B cell (primary cell): ENCODE data around the gene NRG2. TPM values are rescaled to one million over a fixed set of nuclear protein-coding genes. Genes with fewer than 3 reads are reported as not detected.

Experiments used
- ATAC-seq: fragments of 200-7000 bp; cut with Tn5 transposase; one replicate; pipeline ENCODE4 v1.10.0; 2021; ENCODE audit warnings: low read depth, mild to moderate bottlenecking, moderate number of reproducible peaks, moderate library complexity
- CTCF ChIA-PET: fragments of 350-600 bp; sonication (Branson Sonifier 250); formaldehyde crosslinking; loops from one replicate; lab custom pipeline; 2021; ENCODE audit warnings: antibody characterized with exemption, inconsistent platforms; lab: Charles Lee
- POLR2A ChIA-PET: fragments of 350-600 bp; sonication (Branson Sonifier 250); formaldehyde crosslinking; loops from one replicate; lab custom pipeline; 2021; ENCODE audit warnings: antibody characterized with exemption; lab: Charles Lee
- DNase-seq: peaks from one replicate; pipeline ENCODE4 v3.0.0; 2013
- H2AFZ ChIP-seq: 2 replicates; pipeline ENCODE4 v1.6.1; 2012; ENCODE audit warnings: mild to moderate bottlenecking, low read depth, low read length; ENCODE audit not compliant: insufficient read depth, poor library complexity, severe bottlenecking
- H3K27ac ChIP-seq, 2 donors: 1 replicate in 1 of 2; 2 replicates in 1 of 2; pipeline ENCODE4 v1.5.1; 2012 to 2013; ENCODE audit warnings: low read length in 2 of 2, mild to moderate bottlenecking in 2 of 2, moderate library complexity in 1 of 2
- H3K27me3 ChIP-seq, 4 experiments: fragments of 200-600 bp in 1 of 4; sonication (generic) in 1 of 4; replicated peaks in 1 of 4; 1 replicate in 2 of 4; 2 replicates in 2 of 4; pipeline versions ENCODE4 v1.6.1 to v1.7.0; 2013 to 2016; ENCODE audit warnings: low read length in 3 of 4, mild to moderate bottlenecking in 2 of 4, mixed read lengths in 1 of 4, moderate library complexity in 1 of 4; ENCODE audit not compliant: insufficient read depth in 4 of 4, control insufficient read depth in 3 of 4; ENCODE audit errors: control extremely low read depth in 1 of 4
- H3K36me3 ChIP-seq, 2 experiments: replicated peaks in 1 of 2; 1 replicate in 1 of 2; 2 replicates in 1 of 2; pipeline versions ENCODE4 v1.6.1 to v1.7.1; 2013; ENCODE audit warnings: low read length in 1 of 2; ENCODE audit not compliant: insufficient read depth in 2 of 2, control insufficient read depth in 1 of 2; ENCODE audit errors: control extremely low read depth in 1 of 2, extremely low read depth in 1 of 2
- H3K4me1 ChIP-seq, 2 donors: fragments of 200-600 bp in 1 of 2; sonication (generic) in 1 of 2; 1 replicate in 1 of 2; 2 replicates in 1 of 2; pipeline versions ENCODE4 v1.5.1 to v1.6.1; 2013 to 2017; ENCODE audit warnings: low read length in 2 of 2; ENCODE audit not compliant: control insufficient read depth in 2 of 2, insufficient read depth in 2 of 2
- H3K4me2 ChIP-seq: replicated peaks from 2 replicates; pipeline ENCODE3; 2012; ENCODE audit warnings: mild to moderate bottlenecking, low read depth, low read length; ENCODE audit not compliant: poor library complexity, severe bottlenecking
- H3K4me3 ChIP-seq, 5 experiments: fragments of 200-600 bp in 1 of 5; sonication (generic) in 1 of 5; 1 replicate in 3 of 5; 2 replicates in 2 of 5; pipeline versions ENCODE4 v1.5.1 to v1.7.0; 2011 to 2016; ENCODE audit warnings: low read length in 4 of 5, mild to moderate bottlenecking in 4 of 5, low read depth in 2 of 5, control low read depth in 1 of 5, moderate library complexity in 1 of 5; ENCODE audit not compliant: insufficient read depth in 1 of 5; ENCODE audit errors: control extremely low read depth in 1 of 5, extremely low read depth in 1 of 5
- H3K79me2 ChIP-seq: fragments of 200-600 bp; sonication (generic); one replicate; pipeline ENCODE4 v1.6.0; 2016; ENCODE audit warnings: low read length; ENCODE audit not compliant: control insufficient read depth, insufficient read depth
- H3K9ac ChIP-seq: fragments of 200-600 bp; sonication (generic); 2 replicates; pipeline ENCODE4 v1.6.1; 2017; ENCODE audit warnings: mild to moderate bottlenecking, low read length, moderate library complexity
- H3K9me3 ChIP-seq, 3 donors: one replicate each; pipeline versions ENCODE4 v1.6.1 to v1.7.1; 2013; ENCODE audit warnings: low read length in 2 of 3; ENCODE audit not compliant: control insufficient read depth in 2 of 3, insufficient read depth in 1 of 3; ENCODE audit errors: control extremely low read depth in 1 of 3
- H4K20me1 ChIP-seq: 2 replicates; pipeline ENCODE4 v1.6.0; 2012; ENCODE audit warnings: mild to moderate bottlenecking, low read length; ENCODE audit not compliant: insufficient read depth, control insufficient read depth, poor library complexity, severe bottlenecking
- H3K27ac Mint-ChIP-seq: one replicate; pipeline ENCODE4 v1.8.0; 2021; ENCODE audit warnings: mixed read lengths
- H3K27me3 Mint-ChIP-seq: one replicate; pipeline ENCODE4 v1.8.0; 2021; ENCODE audit warnings: mixed read lengths
- H3K4me1 Mint-ChIP-seq: one replicate; pipeline ENCODE4 v1.8.0; 2021; ENCODE audit warnings: mixed read lengths
- H3K4me3 Mint-ChIP-seq: one replicate; pipeline ENCODE4 v1.8.0; 2021; ENCODE audit warnings: mixed read lengths
- H3K9me3 Mint-ChIP-seq: one replicate; pipeline ENCODE4 v1.8.0; 2022; ENCODE audit warnings: mixed read lengths; ENCODE audit not compliant: insufficient read depth
- CTCF ChIP-seq: fragments of 200-600 bp; IDR thresholded peaks from one replicate; pipeline ENCODE4 v1.8.0; 2022; ENCODE audit warnings: antibody characterized with exemption, mild to moderate bottlenecking
- EZH2 ChIP-seq: IDR thresholded peaks from 2 replicates; pipeline ENCODE4 v1.6.1; 2012; ENCODE audit warnings: borderline replicate concordance, low read depth, mild to moderate bottlenecking, moderate library complexity, low read length; ENCODE audit not compliant: insufficient read depth, poor library complexity, severe bottlenecking
- WGBS: methylation state at CpG from one replicate; pipeline ENCODE4 v1.1.5; 2013; ENCODE audit warnings: missing lambda C conversion rate; ENCODE audit not compliant: insufficient coverage; 5-methylcytosine and 5-hydroxymethylcytosine counted together
- intact Hi-C: fragments of 100-400 bp; cut with micrococcal nuclease; formaldehyde crosslinking; loops from one replicate; pipeline ENCODE4 v1.10.0; 2022
- polyA plus RNA-seq: library from polyadenylated mRNA; depleted of rRNA; stranded (reverse); fragments of >200 nt; gene quantifications from 2 replicates; pipeline ENCODE4 v1.2.3, GENCODE V29; 2012
- total RNA-seq, 2 donors: library from RNA; stranded (reverse); fragments of 120-200 nt in 1 of 2; gene quantifications; 1 replicate in 1 of 2; 2 replicates in 1 of 2; pipeline versions ENCODE4 v1.2.3 to v1.2.4, GENCODE V29; 2013 to 2022

The NRG2 gene
- total and polyA plus RNA-seq, 2 donors (not counting 1 experiment from before 2014, with no cell fraction given) = 0.13 to 0.15 TPM

GRCh38 chr5:139886213-139886612 is 156.9 kb downstream of the NRG2 start:
- Histone ChIP-seq H3K27ac (no peak overlapping the region), H3K4me3 (no peak overlapping the region), H3K4me1 (peaks cover 0 to 4% of the 10 kb centered on the region in 2 donors), H3K36me3 (no peaks in the 10 kb centered on the region), H2AFZ (no peak overlapping the region), H3K4me2 (no peak overlapping the region), H3K27me3 (peaks cover 0 to 13% (median 0%) of the 10 kb centered on the region in 4 experiments), H3K9me3 (no peaks in the 10 kb centered on the region), H3K79me2 (no peaks in the 10 kb centered on the region), H4K20me1 (no peaks in the 10 kb centered on the region), H3K9ac (no peak overlapping the region)
- intact Hi-C loops = no loop called here
- no peak overlapping the region for H3K4me3 Mint-ChIP-seq
- DNase-seq (no peak), ATAC-seq (no peak)
- POLR2A ChIA-PET = no interaction called here
- peaks cover 31% of the 10 kb centered on the region for H3K27me3 Mint-ChIP-seq
- H3K27ac Mint-ChIP-seq = no peak overlapping the region
- no peaks in the 10 kb centered on the region for H3K9me3 Mint-ChIP-seq
- H3K4me1 Mint-ChIP-seq = peaks cover 6% of the 10 kb centered on the region
- TF ChIP-seq EZH2 = no peak
- TF ChIP-seq CTCF = no peak
- CTCF ChIA-PET = no interaction called here
- WGBS = 33% methylated on average over 2 of the region's 2 CpGs

- Histone ChIP-seq H3K27me3 (peaks cover 0 to 9% (median 0%) of the 10 kb centered on the region in 4 experiments), H3K4me2 (no peak overlapping the region), H2AFZ (no peak overlapping the region), H3K36me3 (no peaks in the 10 kb centered on the region), H3K79me2 (no peaks in the 10 kb centered on the region), H3K9me3 (no peaks in the 10 kb centered on the region), H3K9ac (no peak overlapping the region), H3K4me3 (no peak overlapping the region), H3K4me1 (peaks cover 0 to 4% of the 10 kb centered on the region in 2 donors), H4K20me1 (no peaks in the 10 kb centered on the region), H3K27ac (no peak overlapping the region)
- ChIA-PET POLR2A (no interaction called here), CTCF (no interaction called here)
- TF ChIP-seq EZH2 (no peak), CTCF (no peak)
- Mint-ChIP-seq H3K27me3 (peaks cover 30% of the 10 kb centered on the region), H3K4me1 (peaks cover 6% of the 10 kb centered on the region), H3K4me3 (no peak overlapping the region), H3K27ac (no peak overlapping the region), H3K9me3 (no peaks in the 10 kb centered on the region)
- ATAC-seq = no peak
- intact Hi-C loops = no loop called here
- no peak for DNase-seq
- 100% methylated on average over 2 of the region's 4 CpGs for WGBS
These were observed 157.3 kb downstream of the NRG2 start for GRCh38 chr5:139885857-139886208.
